DND-41 (cell line): Measurements from ENCODE around the gene OMP.

ENCODE experiments used
- ATAC-seq: fragments of 200-7000 bp; cut with Tn5 transposase; 3 replicates; pipeline ENCODE4 v1.9.1; 2021; ENCODE audit warnings: low read depth; ENCODE audit not compliant: insufficient read depth
- DNase-seq: peaks from one replicate; pipeline ENCODE4 v3.0.0-alpha.2; 2020
- H2AFZ ChIP-seq: 2 replicates; pipeline ENCODE4 v1.6.0; 2012; ENCODE audit warnings: low read depth, low read length
- H3K27ac ChIP-seq: 2 replicates; pipeline ENCODE4 v1.5.1; 2012; ENCODE audit warnings: low read length, inconsistent platforms
- H3K27me3 ChIP-seq: fragments of 200-600 bp; sonication (generic); 2 replicates; pipeline ENCODE4 v1.6.0; 2012; ENCODE audit warnings: low read length, mild to moderate bottlenecking, inconsistent platforms; ENCODE audit not compliant: insufficient read depth, poor library complexity
- H3K36me3 ChIP-seq: 2 replicates; pipeline ENCODE4 v1.5.1; 2012; ENCODE audit warnings: low read length, inconsistent platforms; ENCODE audit not compliant: insufficient read depth
- H3K4me1 ChIP-seq: 2 replicates; pipeline ENCODE4 v1.5.1; 2012; ENCODE audit warnings: mild to moderate bottlenecking, low read length; ENCODE audit not compliant: insufficient read depth
- H3K4me2 ChIP-seq: 2 replicates; pipeline ENCODE4 v1.6.0; 2012; ENCODE audit warnings: mild to moderate bottlenecking, moderate library complexity, low read length, inconsistent platforms; ENCODE audit not compliant: insufficient read depth
- H3K4me3 ChIP-seq, 2 experiments: fragments of 200-600 bp in 1 of 2; shearing (Covaris generic) in 1 of 2; 2 replicates each; pipeline ENCODE4 v1.5.1; 2012 to 2016; ENCODE audit warnings: inconsistent platforms in 2 of 2, low read length in 2 of 2, mild to moderate bottlenecking in 2 of 2, low read depth in 1 of 2, moderate library complexity in 1 of 2
- H3K79me2 ChIP-seq: 2 replicates; pipeline ENCODE4 v1.6.0; 2012; ENCODE audit warnings: low read length, inconsistent platforms; ENCODE audit not compliant: insufficient read depth
- H3K9ac ChIP-seq: 2 replicates; pipeline ENCODE4 v1.6.0; 2012; ENCODE audit warnings: low read depth, mild to moderate bottlenecking, inconsistent platforms, low read length, moderate library complexity
- H3K9me3 ChIP-seq: 2 replicates; pipeline ENCODE4 v1.5.1; 2012; ENCODE audit warnings: low read length, moderate library complexity, mild to moderate bottlenecking, inconsistent platforms; ENCODE audit not compliant: insufficient read depth, severe bottlenecking
- H4K20me1 ChIP-seq: 2 replicates; pipeline ENCODE4 v1.6.0; 2012; ENCODE audit warnings: low read length; ENCODE audit not compliant: insufficient read depth
- EZH2 ChIP-seq: IDR thresholded peaks from 3 replicates; pipeline ENCODE4 v1.6.1; 2012; ENCODE audit warnings: borderline replicate concordance, low read depth, mild to moderate bottlenecking, moderate library complexity, low read length, inconsistent platforms; ENCODE audit not compliant: severe bottlenecking
- TF ChIP-seq, protein P1 (sequence below): IDR thresholded peaks from 2 replicates; pipeline ENCODE4 v1.5.1; 2012; ENCODE audit warnings: borderline replicate concordance, low read length, moderate library complexity, mild to moderate bottlenecking; ENCODE audit not compliant: poor library complexity, severe bottlenecking; ENCODE audit errors: extremely low read depth

OMP gene

DNA sequence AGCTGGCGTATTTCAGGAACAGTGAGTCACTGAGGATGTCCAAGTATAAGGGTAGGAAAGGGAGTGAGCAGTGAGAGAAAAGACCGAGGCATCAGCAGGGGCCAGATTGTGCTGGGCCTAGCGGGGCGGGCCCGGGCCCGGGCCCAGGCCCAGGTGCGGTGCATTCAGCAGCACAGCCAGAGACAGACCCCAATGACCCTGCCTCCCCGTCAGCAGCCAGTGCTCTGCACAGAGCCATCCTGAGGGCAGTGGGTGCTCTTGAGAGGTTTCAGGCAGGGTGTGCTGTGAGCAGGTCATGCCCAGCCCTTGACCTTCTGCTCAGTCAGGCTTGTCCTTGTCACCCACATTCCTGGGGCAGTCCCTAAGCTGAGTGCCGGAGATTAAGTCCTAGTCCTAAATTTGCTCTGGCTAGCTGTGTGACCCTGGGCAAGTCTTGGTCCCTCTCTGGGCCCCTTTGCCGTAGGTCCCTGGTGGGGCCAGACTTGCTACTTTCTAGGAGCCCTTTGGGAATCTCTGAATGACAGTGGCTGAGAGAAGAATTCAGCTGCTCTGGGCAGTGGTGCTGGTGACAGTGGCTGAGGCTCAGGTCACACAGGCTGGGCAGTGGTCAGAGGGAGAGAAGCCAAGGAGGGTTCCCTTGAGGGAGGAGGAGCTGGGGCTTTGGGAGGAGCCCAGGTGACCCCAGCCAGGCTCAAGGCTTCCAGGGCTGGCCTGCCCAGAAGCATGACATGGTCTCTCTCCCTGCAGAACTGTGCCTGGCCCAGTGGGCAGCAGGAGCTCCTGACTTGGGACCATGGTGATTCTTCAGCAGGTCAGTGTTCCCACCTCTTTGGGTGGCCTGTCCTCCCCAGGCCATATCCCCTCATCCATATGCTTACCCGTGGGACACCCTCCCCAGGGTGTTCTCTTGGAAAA, 27.5 kb downstream of the OMP start:
- DNase-seq (no peak), ATAC-seq (no peak)
- Histone ChIP-seq H4K20me1 (no peaks in the 10 kb centered on the region), H3K4me3 (no peak overlapping the region), H3K9me3 (no peaks in the 10 kb centered on the region), H3K4me2 (no peak overlapping the region), H3K36me3 (no peaks in the 10 kb centered on the region), H3K79me2 (no peaks in the 10 kb centered on the region), H2AFZ (no peak overlapping the region), H3K27ac (no peak overlapping the region), H3K9ac (no peak overlapping the region), H3K4me1 (no peaks in the 10 kb centered on the region), H3K27me3 (no peaks in the 10 kb centered on the region)
- TF ChIP-seq, protein P1, sequence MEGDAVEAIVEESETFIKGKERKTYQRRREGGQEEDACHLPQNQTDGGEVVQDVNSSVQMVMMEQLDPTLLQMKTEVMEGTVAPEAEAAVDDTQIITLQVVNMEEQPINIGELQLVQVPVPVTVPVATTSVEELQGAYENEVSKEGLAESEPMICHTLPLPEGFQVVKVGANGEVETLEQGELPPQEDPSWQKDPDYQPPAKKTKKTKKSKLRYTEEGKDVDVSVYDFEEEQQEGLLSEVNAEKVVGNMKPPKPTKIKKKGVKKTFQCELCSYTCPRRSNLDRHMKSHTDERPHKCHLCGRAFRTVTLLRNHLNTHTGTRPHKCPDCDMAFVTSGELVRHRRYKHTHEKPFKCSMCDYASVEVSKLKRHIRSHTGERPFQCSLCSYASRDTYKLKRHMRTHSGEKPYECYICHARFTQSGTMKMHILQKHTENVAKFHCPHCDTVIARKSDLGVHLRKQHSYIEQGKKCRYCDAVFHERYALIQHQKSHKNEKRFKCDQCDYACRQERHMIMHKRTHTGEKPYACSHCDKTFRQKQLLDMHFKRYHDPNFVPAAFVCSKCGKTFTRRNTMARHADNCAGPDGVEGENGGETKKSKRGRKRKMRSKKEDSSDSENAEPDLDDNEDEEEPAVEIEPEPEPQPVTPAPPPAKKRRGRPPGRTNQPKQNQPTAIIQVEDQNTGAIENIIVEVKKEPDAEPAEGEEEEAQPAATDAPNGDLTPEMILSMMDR = no peak
- no peak for TF ChIP-seq EZH2

DNA sequence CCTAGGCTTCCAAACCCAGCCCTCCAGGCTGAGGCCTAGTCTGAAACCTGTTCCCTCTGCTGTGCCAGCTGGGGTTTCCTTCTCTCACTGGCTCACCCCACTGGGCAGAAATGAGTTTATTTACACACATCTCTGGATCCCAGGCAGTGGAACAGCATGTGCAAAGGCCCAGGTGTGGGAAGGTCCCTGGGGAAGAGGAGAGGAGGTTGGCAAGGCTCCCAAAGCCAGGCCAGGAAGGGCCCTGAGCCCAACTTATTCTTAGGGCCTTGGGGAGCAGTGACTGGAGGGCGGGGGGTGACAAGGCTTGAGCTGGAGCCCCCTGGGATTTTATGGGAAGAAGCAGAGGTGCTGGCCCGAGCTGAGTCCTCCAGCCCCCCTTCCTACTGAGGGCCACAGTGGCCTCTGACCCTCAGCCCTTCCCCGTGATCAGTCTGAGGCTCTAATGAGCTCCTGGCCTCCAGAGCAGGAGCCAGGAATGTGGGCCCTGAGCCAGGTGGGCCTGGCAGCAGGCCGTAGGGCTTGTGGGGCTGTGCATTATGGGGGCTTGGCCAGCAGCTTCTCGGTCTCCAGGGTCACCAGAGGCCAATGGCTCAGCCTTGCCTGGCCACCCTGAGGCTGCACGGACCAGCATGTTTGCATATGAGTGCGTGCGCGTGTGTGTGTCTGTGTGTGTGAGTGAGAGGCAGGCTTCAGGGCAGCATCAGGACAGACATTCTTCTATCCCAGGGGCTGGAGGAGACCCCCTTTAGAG, 28.3 kb downstream of the OMP start:
- TF ChIP-seq EZH2 = no peak
- TF ChIP-seq, protein P1 = no peak
- H3K4me2 ChIP-seq = no peak overlapping the region
- no peak for DNase-seq

DNA sequence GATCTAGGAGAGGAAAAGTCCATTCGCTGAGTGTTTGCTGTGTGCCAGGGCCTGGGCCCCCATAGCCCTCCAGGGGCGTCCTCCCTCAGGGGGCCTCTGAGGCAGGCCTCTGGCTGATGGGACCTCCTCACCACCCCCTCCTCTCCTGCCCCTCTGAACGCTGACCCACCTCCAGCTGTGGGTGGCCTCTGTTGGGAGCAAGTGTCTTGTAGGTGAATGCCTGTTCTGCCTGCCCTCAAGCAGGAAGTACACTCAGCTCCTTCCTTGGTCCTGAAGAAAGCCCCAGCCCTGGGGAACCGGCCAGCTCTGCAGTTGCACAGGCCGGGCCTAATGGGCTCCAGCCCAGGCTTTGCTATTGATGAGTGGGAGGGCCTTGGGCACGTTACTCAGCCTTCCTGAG, 28.9 kb downstream of the OMP start:
- Histone ChIP-seq H3K4me2 (no peak overlapping the region), H2AFZ (no peak overlapping the region), H3K4me3 (no peak overlapping the region), H3K36me3 (no peaks in the 10 kb centered on the region), H3K27ac (no peak overlapping the region), H3K4me1 (no peaks in the 10 kb centered on the region), H3K9ac (no peak overlapping the region), H3K27me3 (no peaks in the 10 kb centered on the region), H4K20me1 (no peaks in the 10 kb centered on the region), H3K9me3 (no peaks in the 10 kb centered on the region), H3K79me2 (no peaks in the 10 kb centered on the region)
- no peak for ATAC-seq
- TF ChIP-seq, protein P1 = no peak
- no peak for TF ChIP-seq EZH2
- no peak for DNase-seq

More for the DNA sequence above, 28.3 kb downstream of the OMP start:
- Histone ChIP-seq H3K4me3 (no peak overlapping the region), H3K27me3 (no peaks in the 10 kb centered on the region), H3K36me3 (no peaks in the 10 kb centered on the region), H2AFZ (no peak overlapping the region), H3K9ac (no peak overlapping the region), H3K4me1 (no peaks in the 10 kb centered on the region), H4K20me1 (no peaks in the 10 kb centered on the region), H3K9me3 (no peaks in the 10 kb centered on the region), H3K79me2 (no peaks in the 10 kb centered on the region), H3K27ac (no peak overlapping the region)
- no peak for ATAC-seq
